Keratinocyte (primary cell): ENCODE data around the gene GPR21. TPM values are rescaled to one million over a fixed set of nuclear protein-coding genes. Genes with fewer than 3 reads are reported as not detected.

Experiments
- DNase-seq: peaks from one replicate; pipeline ENCODE4 v3.0.0-alpha.2; 2011; ENCODE audit warnings: low read depth, missing footprints, low spot score
- FAIRE-seq: peaks from 2 replicates; lab custom pipeline; 2011; peaks lifted over from hg19 to GRCh38; lab: Jason Lieb, UNC
- H2AFZ ChIP-seq: 2 replicates; pipeline ENCODE4 v1.6.0; 2012; ENCODE audit warnings: low read length, control low read depth, inconsistent platforms; ENCODE audit not compliant: control insufficient read depth
- H3K27ac ChIP-seq: 2 replicates; pipeline ENCODE4 v1.5.1; 2011; ENCODE audit warnings: low read length; ENCODE audit not compliant: control insufficient read depth, insufficient read depth
- H3K27me3 ChIP-seq: 3 replicates; pipeline ENCODE4 v1.6.0; 2011; ENCODE audit warnings: low read length; ENCODE audit not compliant: control insufficient read depth, insufficient read depth; ENCODE audit errors: extremely low read depth
- H3K36me3 ChIP-seq, 2 experiments: 2 replicates in 1 of 2; 3 replicates in 1 of 2; pipeline ENCODE4 v1.5.1; 2011; ENCODE audit warnings: low read length in 2 of 2, mild to moderate bottlenecking in 1 of 2; ENCODE audit not compliant: control insufficient read depth in 2 of 2, insufficient read depth in 2 of 2; ENCODE audit errors: extremely low read depth in 1 of 2
- H3K4me1 ChIP-seq: 3 replicates; pipeline ENCODE4 v1.5.1; 2011; ENCODE audit warnings: low read length; ENCODE audit not compliant: control insufficient read depth, insufficient read depth; ENCODE audit errors: extremely low read depth
- H3K4me2 ChIP-seq: 3 replicates; pipeline ENCODE4 v1.6.0; 2011; ENCODE audit warnings: low read depth, low read length; ENCODE audit not compliant: control insufficient read depth, insufficient read depth; ENCODE audit errors: extremely low read depth
- H3K4me3 ChIP-seq, 3 experiments: fragments of 200-600 bp in 1 of 3; sonication (generic) in 1 of 3; 2 replicates in 2 of 3; 3 replicates in 1 of 3; pipeline ENCODE4 v1.5.1; 2011 to 2016; ENCODE audit warnings: low read length in 3 of 3, mild to moderate bottlenecking in 3 of 3, control low read depth in 2 of 3, inconsistent platforms in 1 of 3, low read depth in 1 of 3, mixed read lengths in 1 of 3, mixed run types in 1 of 3, moderate library complexity in 1 of 3; ENCODE audit not compliant: control insufficient read depth in 2 of 3, insufficient read depth in 2 of 3; ENCODE audit errors: extremely low read depth in 1 of 3
- H3K79me2 ChIP-seq: 2 replicates; pipeline ENCODE4 v1.6.0; 2012; ENCODE audit warnings: low read length; ENCODE audit not compliant: control insufficient read depth, insufficient read depth
- H3K9ac ChIP-seq: 3 replicates; pipeline ENCODE4 v1.6.0; 2011; ENCODE audit warnings: low read length; ENCODE audit not compliant: control insufficient read depth, insufficient read depth; ENCODE audit errors: extremely low read depth
- H3K9me1 ChIP-seq: 3 replicates; pipeline ENCODE4 v1.6.0; 2011; ENCODE audit warnings: low read length; ENCODE audit not compliant: control insufficient read depth, insufficient read depth; ENCODE audit errors: extremely low read depth
- H3K9me3 ChIP-seq: 2 replicates; pipeline ENCODE4 v1.5.1; 2012; ENCODE audit warnings: low read depth, low read length; ENCODE audit not compliant: control insufficient read depth
- H4K20me1 ChIP-seq: 3 replicates; pipeline ENCODE4 v1.6.0; 2011; ENCODE audit warnings: low read length; ENCODE audit not compliant: control insufficient read depth, insufficient read depth; ENCODE audit errors: extremely low read depth
- CTCF ChIP-seq, 3 experiments: IDR thresholded peaks in 1 of 3; conservative IDR thresholded peaks in 1 of 3; optimal IDR thresholded peaks in 1 of 3; 2 replicates in 2 of 3; 3 replicates in 1 of 3; pipeline versions ENCODE3 to v1.5.1; 2011; ENCODE audit warnings: low read length in 3 of 3, mild to moderate bottlenecking in 3 of 3, moderate library complexity in 2 of 3, control low read depth in 1 of 3, inconsistent platforms in 1 of 3; ENCODE audit not compliant: insufficient read depth in 2 of 3; ENCODE audit errors: extremely low read depth in 1 of 3
- EZH2 ChIP-seq: IDR thresholded peaks from one replicate; pipeline ENCODE4 v1.6.1; 2012; ENCODE audit warnings: inconsistent platforms, mild to moderate bottlenecking, low read length, moderate library complexity
- dilution Hi-C: fragments of 300-500 bp; cut with MboI; formaldehyde crosslinking; loops from one replicate; pipeline ENCODE4 v1.7.0; 2020; ENCODE audit warnings: low sequenced_read_pairs; ENCODE audit not compliant: extremely low pct_ligation_motif_present
- polyA plus RNA-seq, 5 experiments: library from polyadenylated mRNA; depleted of rRNA in 3 of 5; stranded (reverse) in 3 of 5; stranded (forward) in 1 of 5; unstranded in 1 of 5; fragments of >200 nt; gene quantifications; 1 replicate in 1 of 5; 2 replicates in 3 of 5; 3 replicates in 1 of 5; pipeline versions ENCODE4 v1.2.1 to v1.2.3, GENCODE V29; 2011 to 2012; ENCODE audit warnings: missing spikeins in 2 of 5, low read depth in 1 of 5, low replicate concordance in 1 of 5

GPR21 gene
- polyA plus RNA-seq, 1 donor (not counting 4 experiments of a cell fraction or from before 2014, with no cell fraction given) = 0.25 TPM

- no peak overlapping the region for H2AFZ ChIP-seq
- H3K4me2 ChIP-seq = no peak overlapping the region
- no peaks in the 10 kb centered on the region for H3K27me3 ChIP-seq
- H4K20me1 ChIP-seq = no peaks in the 10 kb centered on the region
- no peak overlapping the region for H3K9ac ChIP-seq
- no peak overlapping the region for H3K27ac ChIP-seq
- H3K4me1 ChIP-seq = peaks cover 5% of the 10 kb centered on the region
- H3K4me3 ChIP-seq = no peak overlapping the region
- no peak for DNase-seq
- peaks cover 8 to 10% of the 10 kb centered on the region in 2 experiments for H3K36me3 ChIP-seq
- H3K9me1 ChIP-seq = no peaks in the 10 kb centered on the region
- FAIRE-seq = no peak
- dilution Hi-C loops = no loop called here
- no peaks in the 10 kb centered on the region for H3K9me3 ChIP-seq
- no peaks in the 10 kb centered on the region for H3K79me2 ChIP-seq
- TF ChIP-seq CTCF (optimal IDR thresholded peaks at IDR 0.05 in 1 of 3, IDR thresholded peaks at IDR 0.05 in 1 of 3, conservative IDR thresholded peaks at IDR 0.05 in 1 of 3; ENCODE audit: extremely low read depth in 1 of 3, insufficient read depth in 2 of 3, low read length in 3 of 3) (no peak), EZH2 (no peak)
Measured at GRCh38 chr9:122988141-122988540, 45.3 kb upstream of the GPR21 start.

GRCh38 chr9:122988920-122989621, 44.4 kb upstream of the GPR21 start:
- no peaks in the 10 kb centered on the region for H4K20me1 ChIP-seq

More at GRCh38 chr9:122988920-122989621, 44.4 kb upstream of the GPR21 start:
- no peaks in the 10 kb centered on the region for H3K79me2 ChIP-seq
- H3K36me3 ChIP-seq = peaks cover 8 to 10% of the 10 kb centered on the region in 2 experiments
- DNase-seq = no peak
- H3K27me3 ChIP-seq = no peaks in the 10 kb centered on the region
- H3K4me3 ChIP-seq = no peak overlapping the region
- no peak overlapping the region for H3K9ac ChIP-seq
- no peaks in the 10 kb centered on the region for H3K9me1 ChIP-seq
- no peaks in the 10 kb centered on the region for H3K9me3 ChIP-seq
- no peak for FAIRE-seq
- no peak overlapping the region for H2AFZ ChIP-seq
- no peak overlapping the region for H3K27ac ChIP-seq
- dilution Hi-C loops = no loop called here
- peaks cover 5% of the 10 kb centered on the region for H3K4me1 ChIP-seq
- TF ChIP-seq CTCF (optimal IDR thresholded peaks at IDR 0.05 in 1 of 3, IDR thresholded peaks at IDR 0.05 in 1 of 3, conservative IDR thresholded peaks at IDR 0.05 in 1 of 3; ENCODE audit: extremely low read depth in 1 of 3, insufficient read depth in 2 of 3, low read length in 3 of 3) (no peak), EZH2 (no peak)
- no peak overlapping the region for H3K4me2 ChIP-seq
